Measurements from ENCODE around the gene OR2AT4.

DNA sequence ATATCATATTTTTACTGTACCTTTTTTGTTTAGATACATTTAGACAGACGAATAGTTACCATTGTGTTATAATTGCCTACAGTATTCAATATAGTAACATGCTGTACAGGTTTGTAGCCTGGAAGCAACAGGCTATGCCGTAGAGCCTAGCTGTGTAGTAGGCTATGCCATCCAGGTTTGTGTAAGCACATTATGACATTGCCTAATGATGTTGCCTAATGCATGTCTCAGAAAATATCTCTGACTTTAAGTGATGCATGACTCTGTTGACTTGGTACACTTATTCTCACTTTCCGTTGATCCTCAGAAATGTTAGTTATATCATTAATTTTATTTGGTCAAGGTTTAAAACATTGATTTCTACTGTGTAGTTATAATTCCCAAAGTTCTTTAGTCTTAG, 39.9 kb downstream of the OR2AT4 start:
- TF ChIP-seq, protein P1, sequence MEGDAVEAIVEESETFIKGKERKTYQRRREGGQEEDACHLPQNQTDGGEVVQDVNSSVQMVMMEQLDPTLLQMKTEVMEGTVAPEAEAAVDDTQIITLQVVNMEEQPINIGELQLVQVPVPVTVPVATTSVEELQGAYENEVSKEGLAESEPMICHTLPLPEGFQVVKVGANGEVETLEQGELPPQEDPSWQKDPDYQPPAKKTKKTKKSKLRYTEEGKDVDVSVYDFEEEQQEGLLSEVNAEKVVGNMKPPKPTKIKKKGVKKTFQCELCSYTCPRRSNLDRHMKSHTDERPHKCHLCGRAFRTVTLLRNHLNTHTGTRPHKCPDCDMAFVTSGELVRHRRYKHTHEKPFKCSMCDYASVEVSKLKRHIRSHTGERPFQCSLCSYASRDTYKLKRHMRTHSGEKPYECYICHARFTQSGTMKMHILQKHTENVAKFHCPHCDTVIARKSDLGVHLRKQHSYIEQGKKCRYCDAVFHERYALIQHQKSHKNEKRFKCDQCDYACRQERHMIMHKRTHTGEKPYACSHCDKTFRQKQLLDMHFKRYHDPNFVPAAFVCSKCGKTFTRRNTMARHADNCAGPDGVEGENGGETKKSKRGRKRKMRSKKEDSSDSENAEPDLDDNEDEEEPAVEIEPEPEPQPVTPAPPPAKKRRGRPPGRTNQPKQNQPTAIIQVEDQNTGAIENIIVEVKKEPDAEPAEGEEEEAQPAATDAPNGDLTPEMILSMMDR (IDR thresholded peaks at IDR 0.05 in 4 of 5, conservative IDR thresholded peaks at IDR 0.05 in 1 of 5) = no peak
- TF ChIP-seq POLR2A (IDR thresholded peaks at IDR 0.05) = no peak
